Ovary (tissue), 9 donors: Measurements from ENCODE around the gene FRY. TPM values are rescaled to one million over a fixed set of nuclear protein-coding genes. Genes with fewer than 3 reads are reported as not detected.

Source experiments
- DNase-seq, 5 donors: peaks; one replicate each; pipeline ENCODE4 v3.0.0-alpha.2; 2019 to 2020
- H3K27ac ChIP-seq, 2 donors: fragments of 200-600 bp; one replicate each; pipeline versions ENCODE4 v1.5.1 to v1.8.0; 2019 to 2022
- H3K27me3 ChIP-seq: fragments of 200-600 bp; one replicate; pipeline ENCODE4 v1.8.0; 2022
- H3K36me3 ChIP-seq: fragments of 200-600 bp; sonication (generic); one replicate; pipeline ENCODE4 v1.5.1; 2019
- H3K4me1 ChIP-seq: one replicate; pipeline ENCODE4 v1.8.1; 2013; ENCODE audit warnings: mild to moderate bottlenecking, moderate library complexity; ENCODE audit not compliant: insufficient read depth
- H3K4me3 ChIP-seq: fragments of 200-600 bp; sonication (generic); one replicate; pipeline ENCODE4 v1.5.1; 2017
- H3K9me3 ChIP-seq, 2 donors: fragments of 200-600 bp in 1 of 2; sonication (generic) in 1 of 2; one replicate each; pipeline versions ENCODE4 v1.5.1 to v1.8.1; 2013 to 2019; ENCODE audit warnings: mild to moderate bottlenecking in 1 of 2, moderate library complexity in 1 of 2
- CTCF ChIP-seq, 3 donors: fragments of 450-650 bp in 2 of 3; fragments of 200-600 bp in 1 of 3; IDR thresholded peaks; one replicate each; pipeline versions ENCODE4 v1.5.1 to v1.8.0; 2016 to 2022; ENCODE audit warnings: antibody characterized with exemption in 3 of 3, mild to moderate bottlenecking in 1 of 3
- EP300 ChIP-seq: sonication (generic); formaldehyde crosslinking; IDR thresholded peaks from one replicate; pipeline ENCODE4 v1.6.1; 2017; ENCODE audit warnings: antibody characterized with exemption
- POLR2A ChIP-seq: fragments of 450-650 bp; IDR thresholded peaks from one replicate; pipeline ENCODE4 v1.6.1; 2017; ENCODE audit warnings: antibody characterized with exemption, mild to moderate bottlenecking, moderate library complexity
- WGBS, 3 donors: extraction: QIAGEN DNeasy Blood & Tissue Kit in 1 of 3; methylation state at CpG; one replicate each; pipeline versions ENCODE4 v1.1.5 to v1.1.7; 2013 to 2017; 5-methylcytosine and 5-hydroxymethylcytosine counted together
- intact Hi-C, 4 donors: fragments of 100-400 bp; cut with DNase I; formaldehyde crosslinking; loops; one replicate each; pipeline versions ENCODE4 v1.11.0 to v1.15.1; 2022 to 2023
- polyA plus RNA-seq, 2 donors: library from polyadenylated mRNA; stranded (reverse); fragments of 200-250 nt in 1 of 2; fragments of 350-450 nt in 1 of 2; fragmentation: Illumina TruSeq in 1 of 2; extraction: RNeasy Lipid Tissue Mini Kit (QIAGEN cat#74804) in 1 of 2; gene quantifications; one replicate each; pipeline ENCODE4 v1.2.3, GENCODE V29; 2013 to 2014
- total RNA-seq, 7 donors: library from RNA; depleted of rRNA in 2 of 7; stranded (reverse); fragments of >200 nt in 2 of 7; fragmentation: NEBNext Ultra II Directional in 3 of 7; extraction: Animal tissue kit (Norgen Biotek cat#: 25700) in 3 of 7; gene quantifications; one replicate each; pipeline versions ENCODE4 v1.1.0 to v1.2.4, GENCODE V29; 2016 to 2023
- donor health status: DM: no; HTN: no; CAD: no; lungs with moderate emphysema.
- donor health status: DM: no; HTN: no; CAD: no.
- donor health status: Bipolar disorder and iron deficiency.
- donor health status: DM: yes; HTN: yes; CAD: no.
- donor health status: DM: no; HTN: no; CAD: no.
- donor health status: DM: yes; HTN: yes; CAD: no.

FRY gene
- total and polyA plus RNA-seq, 9 donors, result 11.6 to 36.7 (median 19.4) TPM

- DNase-seq, result no peak
- no peak for TF ChIP-seq CTCF (IDR thresholded peaks at IDR 0.05)
- TF ChIP-seq EP300, result no peak
- TF ChIP-seq POLR2A, result no peak
- H3K4me1 ChIP-seq, result no peaks in the 10 kb centered on the region
- WGBS, 3 donors, result 73 to 91% (median 88%) methylated on average over 1 of the region's 1 CpG
- H3K9me3 ChIP-seq, result no peaks in the 10 kb centered on the region
- H3K27ac ChIP-seq, result no peak overlapping the region
- no peaks in the 10 kb centered on the region for H3K36me3 ChIP-seq
- no peak overlapping the region for H3K4me3 ChIP-seq
- intact Hi-C loops, result no loop called here
- H3K27me3 ChIP-seq, result no peaks in the 10 kb centered on the region
These were observed 8.0 kb downstream of the FRY start for GRCh38 chr13:32039528-32039927.

- H3K9me3 ChIP-seq, result no peaks in the 10 kb centered on the region
- WGBS, 3 donors, result 84% methylated on average over 3 of the region's 3 CpGs
These were observed 8.6 kb downstream of the FRY start for GRCh38 chr13:32040052-32040642.

GRCh38 chr13:32040689-32041088, 9.1 kb downstream of the FRY start:
- no peaks in the 10 kb centered on the region for H3K27me3 ChIP-seq
- TF ChIP-seq POLR2A (no peak), CTCF (IDR thresholded peaks at IDR 0.05) (no peak), EP300 (no peak)
- no peak for DNase-seq
- no peak overlapping the region for H3K4me3 ChIP-seq
- no peaks in the 10 kb centered on the region for H3K9me3 ChIP-seq
- 90 to 94% (median 94%) methylated on average over 3 of the region's 3 CpGs for WGBS, 3 donors
- H3K36me3 ChIP-seq, result no peaks in the 10 kb centered on the region
- H3K27ac ChIP-seq, result no peak overlapping the region
- intact Hi-C loops, result no loop called here
- no peaks in the 10 kb centered on the region for H3K4me1 ChIP-seq

More at GRCh38 chr13:32040052-32040642, 8.6 kb downstream of the FRY start:
- no peak for DNase-seq
- TF ChIP-seq CTCF (IDR thresholded peaks at IDR 0.05) (no peak), EP300 (no peak)
- Histone ChIP-seq H3K4me3 (no peak overlapping the region), H3K27me3 (no peaks in the 10 kb centered on the region), H3K4me1 (no peaks in the 10 kb centered on the region), H3K36me3 (no peaks in the 10 kb centered on the region), H3K27ac (no peak overlapping the region)
- intact Hi-C loops, result no loop called here

GRCh38 chr13:32041429-32041828, 9.9 kb downstream of the FRY start:
- no peaks in the 10 kb centered on the region for H3K36me3 ChIP-seq
- no peak overlapping the region for H3K27ac ChIP-seq
- no peak for TF ChIP-seq EP300
- 93 to 97% (median 96%) methylated on average over 5 of the region's 5 CpGs for WGBS, 3 donors
- H3K4me1 ChIP-seq, result peaks cover 2% of the 10 kb centered on the region
- intact Hi-C loops, result no loop called here
- DNase-seq, result no peak
- no peaks in the 10 kb centered on the region for H3K9me3 ChIP-seq
- no peaks in the 10 kb centered on the region for H3K27me3 ChIP-seq
- no peak overlapping the region for H3K4me3 ChIP-seq

GRCh38 chr13:32042551-32042950, 11.0 kb downstream of the FRY start:
- Histone ChIP-seq H3K36me3 (no peaks in the 10 kb centered on the region), H3K9me3 (no peaks in the 10 kb centered on the region), H3K27me3 (no peaks in the 10 kb centered on the region), H3K4me1 (peaks cover 2% of the 10 kb centered on the region), H3K27ac (no peak overlapping the region), H3K4me3 (no peak overlapping the region)
- intact Hi-C loops, result no loop called here
- no peak for DNase-seq
- TF ChIP-seq EP300 (no peak), CTCF (IDR thresholded peaks at IDR 0.05) (no peak), POLR2A (no peak)
